BLaER1 treated with 17β-estradiol and CSF1 and Interleukin-3, amounts not matched to agents 10 nM and 100 nM (cell line): Measurements from ENCODE around the gene SMTNL1.
A peak's percentile ranks its signal among the peaks of the same experiment; 100 is the strongest.

Source experiments
- H3K27ac ChIP-seq, 11 experiments: shearing (Covaris generic); formaldehyde crosslinking; 2 replicates each; pipeline ENCODE4 v1.8.1; 2022
- H3K27me3 ChIP-seq, 11 experiments: shearing (Covaris generic); formaldehyde crosslinking; 2 replicates each; pipeline ENCODE4 v1.8.1; 2022
- H3K36me3 ChIP-seq, 11 experiments: shearing (Covaris generic); formaldehyde crosslinking; 2 replicates each; pipeline ENCODE4 v1.8.1; 2022
- H3K4me1 ChIP-seq, 10 experiments: shearing (Covaris generic); formaldehyde crosslinking; 2 replicates each; pipeline ENCODE4 v1.8.1; 2022
- H3K4me2 ChIP-seq, 11 experiments: shearing (Covaris generic); formaldehyde crosslinking; 2 replicates each; pipeline ENCODE4 v1.8.1; 2022
- H3K4me3 ChIP-seq, 10 experiments: shearing (Covaris generic); formaldehyde crosslinking; 2 replicates each; pipeline ENCODE4 v1.8.1; 2022
- H3K9ac ChIP-seq, 11 experiments: shearing (Covaris generic); formaldehyde crosslinking; 2 replicates each; pipeline ENCODE4 v1.8.1; 2022
- H3K9me3 ChIP-seq, 11 experiments: shearing (Covaris generic); formaldehyde crosslinking; replicated peaks in 1 of 11; 2 replicates each; pipeline ENCODE4 v1.8.1; 2022
- H4K20me1 ChIP-seq, 11 experiments: shearing (Covaris generic); formaldehyde crosslinking; 2 replicates each; pipeline ENCODE4 v1.8.1; 2022
- Cebpa-rat ChIP-seq, 11 experiments: shearing (Covaris generic); IDR thresholded peaks; 2 replicates each; pipeline ENCODE4 v1.8.1; 2022

Gene SMTNL1

GRCh38 chr11:57497303-57498247 is 39.8 kb upstream of the SMTNL1 start:
- Histone ChIP-seq H3K9ac (peak overlapping the region in 2 of 11 experiments; percentile 15 to 35; a peak in 2 of 22 replicates), H3K4me3 (no peak overlapping the region), H3K4me2 (no peak overlapping the region), H3K4me1 (peaks cover 13 to 27% (median 20%) of the 10 kb centered on the region in 10 experiments), H3K9me3 (no peaks in the 10 kb centered on the region), H3K36me3 (peaks cover 31 to 94% (median 86%) of the 10 kb centered on the region in 11 experiments; a peak in 21 of 22 replicates), H4K20me1 (peaks cover 0 to 58% (median 16%) of the 10 kb centered on the region in 11 experiments; a peak in 15 of 22 replicates), H3K27me3 (no peaks in the 10 kb centered on the region), H3K27ac (no peak overlapping the region)
- TF ChIP-seq Cebpa-rat (IDR thresholded peaks at IDR 0.05), result peak in 3 of 11 experiments; percentile 19 to 33 (median 23); a peak in 1 of 22 replicates

- Histone ChIP-seq H4K20me1 (peaks cover 0 to 58% (median 25%) of the 10 kb centered on the region in 11 experiments; a peak in 15 of 22 replicates), H3K9ac (no peak overlapping the region), H3K27ac (no peak overlapping the region), H3K27me3 (no peaks in the 10 kb centered on the region), H3K9me3 (no peaks in the 10 kb centered on the region), H3K4me3 (no peak overlapping the region), H3K4me2 (no peak overlapping the region), H3K36me3 (peaks cover 36 to 95% (median 86%) of the 10 kb centered on the region in 11 experiments; a peak in 21 of 22 replicates), H3K4me1 (peaks cover 13 to 25% (median 20%) of the 10 kb centered on the region in 10 experiments)
- no peak for TF ChIP-seq Cebpa-rat (IDR thresholded peaks at IDR 0.05)
Observed at GRCh38 chr11:57498540-57498939, 38.9 kb upstream of the SMTNL1 start.

- H3K36me3 ChIP-seq, result peaks cover 37 to 95% (median 83%) of the 10 kb centered on the region in 11 experiments; a peak in 21 of 22 replicates
- H3K4me1 ChIP-seq, result peaks cover 13 to 25% (median 19%) of the 10 kb centered on the region in 10 experiments
- H3K9ac ChIP-seq, result peak overlapping the region in 9 of 11 experiments; percentile 19 to 58 (median 44); a peak in 13 of 22 replicates
- H4K20me1 ChIP-seq, result peaks cover 0 to 55% (median 27%) of the 10 kb centered on the region in 11 experiments; a peak in 14 of 22 replicates
- no peaks in the 10 kb centered on the region for H3K27me3 ChIP-seq
- H3K9me3 ChIP-seq, result no peaks in the 10 kb centered on the region
- peak overlapping the region in 4 of 10 experiments; percentile 22 to 35 (median 32); a peak in 4 of 20 replicates for H3K4me3 ChIP-seq
- H3K27ac ChIP-seq, result peak overlapping the region in 6 of 11 experiments; percentile 24 to 45 (median 34); a peak in 10 of 22 replicates
- H3K4me2 ChIP-seq, result peak overlapping the region; percentile 46 to 90 (median 76)
- no peak for TF ChIP-seq Cebpa-rat (IDR thresholded peaks at IDR 0.05)
Observed at GRCh38 chr11:57499413-57499982, 37.9 kb upstream of the SMTNL1 start.

- Histone ChIP-seq H3K27me3 (no peaks in the 10 kb centered on the region), H3K9me3 (no peaks in the 10 kb centered on the region), H3K9ac (peak overlapping the region in 9 of 11 experiments; percentile 2 to 58 (median 44); a peak in 12 of 22 replicates), H3K4me1 (peaks cover 13 to 25% (median 19%) of the 10 kb centered on the region in 10 experiments), H3K36me3 (peaks cover 40 to 95% (median 84%) of the 10 kb centered on the region in 11 experiments), H4K20me1 (peaks cover 0 to 59% (median 27%) of the 10 kb centered on the region in 11 experiments; a peak in 14 of 22 replicates), H3K27ac (peak overlapping the region in 6 of 11 experiments; percentile 24 to 45 (median 34); a peak in 8 of 22 replicates), H3K4me3 (peak overlapping the region in 4 of 10 experiments; percentile 22 to 33 (median 30); a peak in 4 of 20 replicates), H3K4me2 (peak overlapping the region; percentile 46 to 90 (median 76))
- TF ChIP-seq Cebpa-rat (IDR thresholded peaks at IDR 0.05), result no peak
Observed at GRCh38 chr11:57499983-57500461, 37.4 kb upstream of the SMTNL1 start.

GRCh38 chr11:57500515-57500914 is 36.9 kb upstream of the SMTNL1 start:
- Histone ChIP-seq H3K4me2 (peak overlapping the region in 9 of 11 experiments; percentile 46 to 81 (median 75); a peak in 18 of 22 replicates), H4K20me1 (peaks cover 0 to 62% (median 27%) of the 10 kb centered on the region in 11 experiments; a peak in 14 of 22 replicates), H3K9ac (peak overlapping the region in 4 of 11 experiments; percentile 2 to 53 (median 30); a peak in 2 of 22 replicates), H3K27me3 (no peaks in the 10 kb centered on the region), H3K9me3 (no peaks in the 10 kb centered on the region), H3K4me1 (peaks cover 13 to 25% (median 19%) of the 10 kb centered on the region in 10 experiments), H3K27ac (no peak overlapping the region), H3K36me3 (peaks cover 38 to 95% (median 84%) of the 10 kb centered on the region in 11 experiments), H3K4me3 (no peak overlapping the region; a peak in 1 of 20 replicates)
- no peak for TF ChIP-seq Cebpa-rat (IDR thresholded peaks at IDR 0.05)

- peaks cover 35 to 95% (median 84%) of the 10 kb centered on the region in 11 experiments for H3K36me3 ChIP-seq
Observed at GRCh38 chr11:57500926-57501325, 36.5 kb upstream of the SMTNL1 start.

GRCh38 chr11:57501953-57502352 is 35.4 kb upstream of the SMTNL1 start:
- H3K4me1 ChIP-seq, result peaks cover 13 to 25% (median 19%) of the 10 kb centered on the region in 10 experiments
- H3K36me3 ChIP-seq, result peaks cover 34 to 95% (median 84%) of the 10 kb centered on the region in 11 experiments
- H3K27me3 ChIP-seq, result no peaks in the 10 kb centered on the region
- no peak overlapping the region for H3K4me3 ChIP-seq
- no peak for TF ChIP-seq Cebpa-rat (IDR thresholded peaks at IDR 0.05)
- H3K27ac ChIP-seq, result no peak overlapping the region
- peaks cover 0 to 72% (median 37%) of the 10 kb centered on the region in 11 experiments; a peak in 15 of 22 replicates for H4K20me1 ChIP-seq
- no peaks in the 10 kb centered on the region for H3K9me3 ChIP-seq
- no peak overlapping the region for H3K4me2 ChIP-seq
- no peak overlapping the region for H3K9ac ChIP-seq

More at GRCh38 chr11:57500926-57501325, 36.5 kb upstream of the SMTNL1 start:
- Histone ChIP-seq H4K20me1 (peaks cover 0 to 66% (median 32%) of the 10 kb centered on the region in 11 experiments; a peak in 14 of 22 replicates), H3K4me2 (peak overlapping the region in 4 of 11 experiments; percentile 59 to 81 (median 76); a peak in 2 of 22 replicates), H3K9me3 (no peaks in the 10 kb centered on the region), H3K9ac (0 out of 22 replicates have a peak overlapping the region, but pooled peaks of 1 of the 11 experiments have one; percentile 2), H3K27me3 (no peaks in the 10 kb centered on the region), H3K4me3 (no peak overlapping the region), H3K27ac (no peak overlapping the region), H3K4me1 (peaks cover 13 to 25% (median 19%) of the 10 kb centered on the region in 10 experiments)
- no peak for TF ChIP-seq Cebpa-rat (IDR thresholded peaks at IDR 0.05)

GRCh38 chr11:57502376-57502775 is 35.0 kb upstream of the SMTNL1 start:
- H3K27ac ChIP-seq, result no peak overlapping the region
- H3K4me3 ChIP-seq, result no peak overlapping the region
- no peaks in the 10 kb centered on the region for H3K27me3 ChIP-seq
- no peak overlapping the region for H3K9ac ChIP-seq
- H4K20me1 ChIP-seq, result peaks cover 0 to 74% (median 37%) of the 10 kb centered on the region in 11 experiments; a peak in 15 of 22 replicates
- TF ChIP-seq Cebpa-rat (IDR thresholded peaks at IDR 0.05), result no peak
- H3K4me1 ChIP-seq, result peaks cover 13 to 25% (median 19%) of the 10 kb centered on the region in 10 experiments
- peaks cover 30 to 95% (median 84%) of the 10 kb centered on the region in 11 experiments for H3K36me3 ChIP-seq
- H3K9me3 ChIP-seq, result no peaks in the 10 kb centered on the region
- no peak overlapping the region for H3K4me2 ChIP-seq
